ENCODE data around the gene CRYBG1.

DNA sequence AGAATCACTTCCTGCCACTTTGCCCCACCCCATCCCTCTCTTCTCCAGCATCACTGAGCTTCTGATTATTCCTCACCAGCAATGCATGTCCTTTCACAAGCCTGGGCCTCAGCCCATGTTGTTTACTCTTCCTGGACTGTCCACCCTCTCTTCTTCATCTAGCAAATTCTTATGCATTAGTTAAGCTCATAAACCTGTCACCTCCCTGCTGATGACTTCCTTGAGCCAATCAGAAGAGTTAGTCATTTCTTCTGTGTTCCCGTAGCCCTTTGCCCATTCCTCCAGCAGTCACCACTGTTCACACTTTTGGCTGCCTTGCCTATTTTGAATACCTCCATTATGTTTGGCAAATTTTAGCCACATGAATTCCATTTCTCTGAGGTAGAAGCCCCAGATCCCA, 4.1 kb upstream of the CRYBG1 start:
- TF ChIP-seq POLR2AphosphoS5 (IDR thresholded peaks at IDR 0.05) (no peak), RAD21 (conservative IDR thresholded peaks at IDR 0.05) (no peak), EZH2 (IDR thresholded peaks at IDR 0.05; ENCODE audit: borderline replicate concordance, insufficient read depth, low read length, poor library complexity, severe bottlenecking) (no peak), MXI1 (conservative IDR thresholded peaks at IDR 0.05; ENCODE audit: poor library complexity, severe bottlenecking) (no peak), SMC3 (conservative IDR thresholded peaks at IDR 0.05; ENCODE audit: poor library complexity) (no peak), TAF1 (IDR thresholded peaks at IDR 0.05; ENCODE audit: low read depth) (no peak), EP300 (conservative IDR thresholded peaks at IDR 0.05; ENCODE audit: poor library complexity, severe bottlenecking) (no peak)
- TF ChIP-seq, protein P1, sequence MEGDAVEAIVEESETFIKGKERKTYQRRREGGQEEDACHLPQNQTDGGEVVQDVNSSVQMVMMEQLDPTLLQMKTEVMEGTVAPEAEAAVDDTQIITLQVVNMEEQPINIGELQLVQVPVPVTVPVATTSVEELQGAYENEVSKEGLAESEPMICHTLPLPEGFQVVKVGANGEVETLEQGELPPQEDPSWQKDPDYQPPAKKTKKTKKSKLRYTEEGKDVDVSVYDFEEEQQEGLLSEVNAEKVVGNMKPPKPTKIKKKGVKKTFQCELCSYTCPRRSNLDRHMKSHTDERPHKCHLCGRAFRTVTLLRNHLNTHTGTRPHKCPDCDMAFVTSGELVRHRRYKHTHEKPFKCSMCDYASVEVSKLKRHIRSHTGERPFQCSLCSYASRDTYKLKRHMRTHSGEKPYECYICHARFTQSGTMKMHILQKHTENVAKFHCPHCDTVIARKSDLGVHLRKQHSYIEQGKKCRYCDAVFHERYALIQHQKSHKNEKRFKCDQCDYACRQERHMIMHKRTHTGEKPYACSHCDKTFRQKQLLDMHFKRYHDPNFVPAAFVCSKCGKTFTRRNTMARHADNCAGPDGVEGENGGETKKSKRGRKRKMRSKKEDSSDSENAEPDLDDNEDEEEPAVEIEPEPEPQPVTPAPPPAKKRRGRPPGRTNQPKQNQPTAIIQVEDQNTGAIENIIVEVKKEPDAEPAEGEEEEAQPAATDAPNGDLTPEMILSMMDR (IDR thresholded peaks at IDR 0.05; ENCODE audit: poor library complexity, severe bottlenecking) = no peak
- TF ChIP-seq, protein P2, sequence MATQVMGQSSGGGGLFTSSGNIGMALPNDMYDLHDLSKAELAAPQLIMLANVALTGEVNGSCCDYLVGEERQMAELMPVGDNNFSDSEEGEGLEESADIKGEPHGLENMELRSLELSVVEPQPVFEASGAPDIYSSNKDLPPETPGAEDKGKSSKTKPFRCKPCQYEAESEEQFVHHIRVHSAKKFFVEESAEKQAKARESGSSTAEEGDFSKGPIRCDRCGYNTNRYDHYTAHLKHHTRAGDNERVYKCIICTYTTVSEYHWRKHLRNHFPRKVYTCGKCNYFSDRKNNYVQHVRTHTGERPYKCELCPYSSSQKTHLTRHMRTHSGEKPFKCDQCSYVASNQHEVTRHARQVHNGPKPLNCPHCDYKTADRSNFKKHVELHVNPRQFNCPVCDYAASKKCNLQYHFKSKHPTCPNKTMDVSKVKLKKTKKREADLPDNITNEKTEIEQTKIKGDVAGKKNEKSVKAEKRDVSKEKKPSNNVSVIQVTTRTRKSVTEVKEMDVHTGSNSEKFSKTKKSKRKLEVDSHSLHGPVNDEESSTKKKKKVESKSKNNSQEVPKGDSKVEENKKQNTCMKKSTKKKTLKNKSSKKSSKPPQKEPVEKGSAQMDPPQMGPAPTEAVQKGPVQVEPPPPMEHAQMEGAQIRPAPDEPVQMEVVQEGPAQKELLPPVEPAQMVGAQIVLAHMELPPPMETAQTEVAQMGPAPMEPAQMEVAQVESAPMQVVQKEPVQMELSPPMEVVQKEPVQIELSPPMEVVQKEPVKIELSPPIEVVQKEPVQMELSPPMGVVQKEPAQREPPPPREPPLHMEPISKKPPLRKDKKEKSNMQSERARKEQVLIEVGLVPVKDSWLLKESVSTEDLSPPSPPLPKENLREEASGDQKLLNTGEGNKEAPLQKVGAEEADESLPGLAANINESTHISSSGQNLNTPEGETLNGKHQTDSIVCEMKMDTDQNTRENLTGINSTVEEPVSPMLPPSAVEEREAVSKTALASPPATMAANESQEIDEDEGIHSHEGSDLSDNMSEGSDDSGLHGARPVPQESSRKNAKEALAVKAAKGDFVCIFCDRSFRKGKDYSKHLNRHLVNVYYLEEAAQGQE (IDR thresholded peaks at IDR 0.05; ENCODE audit: borderline replicate concordance) = no peak
